ENCODE measurements around the gene S100A3.

S100A3 gene

DNA sequence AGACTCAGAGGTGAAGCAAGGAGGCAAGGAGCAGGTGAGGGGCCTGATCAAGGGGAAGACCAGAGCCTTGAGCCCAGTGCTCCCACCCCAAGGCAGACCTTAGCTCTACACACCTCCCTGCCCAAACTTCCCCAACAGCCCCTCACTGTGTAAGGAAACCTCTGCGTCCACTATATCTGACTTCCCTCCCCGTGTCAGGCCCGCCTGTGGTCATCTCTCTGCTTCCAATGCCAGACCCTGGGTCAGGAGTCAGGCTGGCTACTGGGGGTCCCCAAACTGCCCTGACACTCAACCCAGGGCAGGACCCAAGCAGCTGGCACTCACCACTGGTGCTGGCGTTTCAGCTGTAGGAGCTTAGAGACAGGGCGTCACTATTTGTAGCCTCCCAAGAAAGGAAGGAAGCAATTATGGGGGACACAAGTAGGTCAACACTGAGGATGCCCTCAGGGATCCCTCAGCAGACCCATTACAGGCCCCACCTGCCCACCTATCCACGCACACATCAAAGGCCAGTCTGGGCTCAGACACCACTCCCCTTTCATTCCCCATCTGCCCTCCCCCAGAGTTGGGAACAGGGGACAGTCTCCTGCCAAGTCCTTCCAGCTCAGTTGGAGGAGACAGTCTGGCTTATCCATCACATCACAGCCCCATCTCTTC lies 811 bp upstream of the S100A3 start:
- H3K9me3 ChIP-seq (ENCODE audit: control insufficient read depth, low read length), result no peaks in the 10 kb centered on the region
- 85 to 90% methylated on average over 5 to 6 of the region's 6 CpGs for WGBS, 2 experiments (ENCODE audit: insufficient coverage in 2 of 2)
- H3K4me1 ChIP-seq (ENCODE audit: control insufficient read depth, insufficient read depth, low read length, poor library complexity, severe bottlenecking), result peaks cover 74% of the 10 kb centered on the region
- H3K4me3 ChIP-seq (ENCODE audit: extremely low read depth, insufficient read depth, low read length, poor library complexity, severe bottlenecking), result no peak overlapping the region
- peak overlapping the region; percentile 75 for H3K27ac ChIP-seq (ENCODE audit: low read depth, low read length, severe bottlenecking)
- no peaks in the 10 kb centered on the region for H3K36me3 ChIP-seq (ENCODE audit: control insufficient read depth, insufficient read depth, low read length)

DNA sequence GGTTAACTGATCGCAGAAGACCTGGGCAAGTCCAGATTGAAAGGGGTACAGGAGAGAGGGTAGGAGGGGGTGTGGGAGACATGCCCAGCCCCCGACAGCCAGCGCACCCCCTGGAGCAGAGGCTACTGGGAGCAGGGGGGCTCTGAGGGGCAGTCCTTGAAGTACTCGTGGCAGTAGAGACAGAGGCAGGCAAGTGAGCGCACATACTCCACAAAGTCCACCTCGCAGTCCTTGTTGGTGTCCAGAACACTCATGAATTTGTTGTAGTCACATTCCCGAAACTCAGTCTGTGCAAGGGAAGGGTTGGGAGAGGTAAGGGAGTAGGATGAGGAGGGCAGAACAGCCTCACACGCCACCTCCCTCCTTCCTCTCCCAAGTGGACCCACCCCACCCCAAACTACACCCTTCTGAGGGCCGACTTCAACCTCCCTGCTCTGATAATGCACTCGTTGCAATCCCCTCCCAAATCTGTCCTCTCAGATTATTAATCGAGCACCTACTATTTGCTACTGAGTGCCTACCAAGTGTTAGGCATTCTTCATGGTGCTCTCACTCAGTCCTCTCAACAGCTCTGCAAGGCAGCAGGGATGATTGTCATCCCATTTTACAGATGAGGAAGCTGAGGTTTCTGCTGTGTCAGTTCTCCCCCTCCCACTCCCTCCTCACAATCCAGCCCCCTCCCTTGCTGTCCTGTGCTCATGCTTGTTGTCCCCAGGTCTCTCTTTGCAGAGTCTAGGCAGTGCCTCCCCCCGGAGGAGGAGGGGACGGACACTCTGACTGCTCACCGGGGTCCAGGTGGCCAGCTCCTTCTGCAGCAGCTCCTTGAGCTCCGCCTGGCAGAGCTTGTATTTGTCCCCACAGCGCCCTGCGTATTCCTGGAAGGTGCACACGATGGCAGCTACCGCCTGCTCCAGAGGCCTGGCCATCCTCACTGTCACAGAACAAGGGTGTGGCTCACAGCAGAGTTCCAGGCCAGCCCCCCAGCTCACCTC lies 1.2 kb downstream of the S100A3 start:
- Histone ChIP-seq H3K4me1 (ENCODE audit: control insufficient read depth, insufficient read depth, low read length, poor library complexity, severe bottlenecking) (peaks cover 75% of the 10 kb centered on the region), H3K4me3 (ENCODE audit: extremely low read depth, insufficient read depth, low read length, poor library complexity, severe bottlenecking) (no peak overlapping the region), H3K36me3 (ENCODE audit: control insufficient read depth, insufficient read depth, low read length) (peaks cover 6% of the 10 kb centered on the region), H3K9me3 (ENCODE audit: control insufficient read depth, low read length) (no peaks in the 10 kb centered on the region), H3K27ac (ENCODE audit: low read depth, low read length, severe bottlenecking) (peak overlapping the region; percentile 75)
- WGBS, 2 experiments (ENCODE audit: insufficient coverage in 2 of 2), result 87 to 93% methylated on average over 17 of the region's 19 CpGs

DNA sequence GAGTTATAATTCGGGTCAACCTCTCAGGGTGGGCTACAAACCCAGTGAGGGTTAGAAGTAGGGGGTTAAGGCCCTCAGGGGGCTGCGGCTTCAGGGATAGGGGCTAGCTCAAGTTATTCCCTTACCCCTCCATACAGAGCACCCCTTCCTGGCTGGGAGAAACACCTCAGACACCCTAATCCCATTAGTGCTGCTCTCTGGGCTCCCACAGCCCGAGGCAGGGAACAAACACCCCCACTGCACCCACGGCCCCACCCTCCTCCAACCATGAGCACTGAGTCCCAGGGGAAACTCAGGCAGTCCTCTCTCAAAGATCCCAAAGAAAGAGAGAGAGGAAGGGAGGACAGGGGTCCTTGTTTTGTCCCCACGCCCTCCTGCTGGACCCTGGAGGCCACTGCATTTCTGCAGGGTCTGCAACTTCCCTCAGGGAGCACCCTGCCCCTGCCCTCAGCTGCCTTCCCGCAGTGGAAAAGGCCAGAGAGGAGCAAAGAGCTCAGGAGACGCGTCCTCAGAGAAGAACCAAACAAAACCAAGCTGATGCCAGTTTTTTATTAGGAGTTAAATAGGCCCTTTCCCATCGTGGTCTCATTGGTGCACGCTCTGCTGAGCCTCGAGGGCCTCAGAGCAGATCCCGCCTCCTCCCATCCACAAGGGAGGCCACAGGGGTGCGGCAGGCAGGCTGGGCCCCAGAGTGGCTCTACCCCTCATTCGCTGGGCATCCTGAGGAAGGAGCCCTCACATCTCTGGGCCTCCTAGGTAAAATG lies 2.1 kb downstream of the S100A3 start:
- Histone ChIP-seq H3K9me3 (ENCODE audit: control insufficient read depth, low read length) (no peaks in the 10 kb centered on the region), H3K27ac (ENCODE audit: low read depth, low read length, severe bottlenecking) (no peak overlapping the region), H3K4me1 (ENCODE audit: control insufficient read depth, insufficient read depth, low read length, poor library complexity, severe bottlenecking) (peaks cover 81% of the 10 kb centered on the region), H3K36me3 (ENCODE audit: control insufficient read depth, insufficient read depth, low read length) (peaks cover 9% of the 10 kb centered on the region), H3K4me3 (ENCODE audit: extremely low read depth, insufficient read depth, low read length, poor library complexity, severe bottlenecking) (no peak overlapping the region)
- WGBS, 2 experiments (ENCODE audit: insufficient coverage in 2 of 2), result 70 to 82% methylated on average over 6 to 9 of the region's 14 CpGs

DNA sequence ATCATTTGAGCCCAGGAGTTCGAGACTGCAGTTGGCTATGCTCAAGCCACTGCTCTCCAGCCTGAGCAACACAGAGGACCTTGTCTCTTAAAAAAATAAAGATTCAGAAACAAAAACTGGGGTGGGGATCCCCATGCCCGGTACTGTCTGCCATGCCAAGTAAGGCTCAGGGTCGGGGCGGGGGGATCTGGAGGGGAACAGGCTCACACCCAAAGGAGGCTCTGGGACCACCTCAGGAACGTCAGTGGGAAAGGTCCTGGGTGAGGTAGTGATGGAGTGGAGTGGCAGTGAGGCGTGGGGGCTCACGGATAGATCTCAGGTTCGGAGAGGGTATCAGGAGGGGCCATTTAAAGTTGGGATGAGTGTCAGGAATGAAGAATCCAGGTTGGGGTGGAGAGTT lies 2.7 kb downstream of the S100A3 start:
- Histone ChIP-seq H3K36me3 (ENCODE audit: control insufficient read depth, insufficient read depth, low read length) (peaks cover 10% of the 10 kb centered on the region), H3K9me3 (ENCODE audit: control insufficient read depth, low read length) (no peaks in the 10 kb centered on the region), H3K4me1 (ENCODE audit: control insufficient read depth, insufficient read depth, low read length, poor library complexity, severe bottlenecking) (peaks cover 86% of the 10 kb centered on the region), H3K4me3 (ENCODE audit: extremely low read depth, insufficient read depth, low read length, poor library complexity, severe bottlenecking) (no peak overlapping the region), H3K27ac (ENCODE audit: low read depth, low read length, severe bottlenecking) (no peak overlapping the region)
- 89 to 98% methylated on average over 7 to 8 of the region's 8 CpGs for WGBS, 2 experiments (ENCODE audit: insufficient coverage in 2 of 2)

DNA sequence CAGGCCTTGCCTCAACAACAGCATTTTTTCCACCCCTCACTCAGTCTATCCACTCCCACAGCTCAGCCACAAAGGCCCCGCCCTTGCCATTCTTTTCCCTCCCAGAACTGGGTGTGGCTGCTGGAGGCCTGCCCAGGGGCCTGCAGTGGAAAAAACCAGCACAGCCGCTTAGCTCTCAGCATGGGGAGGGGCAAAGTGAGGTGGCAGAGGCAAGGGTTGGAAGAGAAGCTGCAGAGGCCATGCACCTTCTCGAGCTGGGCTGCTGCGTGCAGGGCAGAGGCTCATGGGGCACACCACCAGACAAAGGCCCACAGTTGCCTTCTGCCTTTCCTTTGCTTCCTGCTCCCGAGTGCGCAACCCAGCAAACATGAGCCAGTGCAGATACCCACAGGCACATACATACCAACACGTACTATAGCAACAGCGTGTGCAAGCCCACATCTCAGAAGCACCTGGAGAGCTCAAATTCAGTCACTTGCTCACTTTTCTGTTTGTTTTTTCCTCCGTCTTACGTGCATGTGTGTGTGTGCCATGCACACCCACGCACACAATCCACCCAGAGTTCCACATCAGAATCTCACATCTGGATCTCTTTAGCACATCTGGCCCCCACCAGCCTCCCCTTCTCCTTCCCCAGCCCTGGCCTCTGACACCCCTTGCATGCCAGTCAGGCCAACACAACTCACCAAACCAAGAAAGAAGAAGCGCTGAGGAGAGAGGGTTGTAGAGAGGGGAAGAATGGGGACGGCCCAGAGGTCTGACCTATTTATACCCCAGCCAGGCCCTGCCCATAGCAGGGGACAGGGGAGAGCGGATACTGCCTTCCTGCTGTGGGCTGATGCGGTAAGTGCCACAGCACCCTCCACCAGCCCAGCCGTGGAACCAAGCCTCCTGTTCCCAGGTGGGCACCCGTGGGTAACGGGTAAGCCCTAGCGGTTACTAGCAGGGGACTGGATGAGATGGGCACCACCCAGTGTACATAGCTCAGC lies 3.7 kb downstream of the S100A3 start, which contains the start of gene S100A4:
Gene S100A4, minus strand, starts transcription at position 740 of the 989 bp plus-strand sequence. CDS start 1,012 bp downstream, outside the sequence.
- Histone ChIP-seq H3K27ac (ENCODE audit: low read depth, low read length, severe bottlenecking) (peak within 1 kb of the TSS; percentile 79), H3K36me3 (ENCODE audit: control insufficient read depth, insufficient read depth, low read length) (peaks cover 10% of the 10 kb centered on the region), H3K4me3 (ENCODE audit: extremely low read depth, insufficient read depth, low read length, poor library complexity, severe bottlenecking) (peak within 1 kb of the TSS; percentile 20), H3K4me1 (ENCODE audit: control insufficient read depth, insufficient read depth, low read length, poor library complexity, severe bottlenecking) (peaks cover 86% of the 10 kb centered on the region), H3K9me3 (ENCODE audit: control insufficient read depth, low read length) (no peaks in the 10 kb centered on the region)
- 71 to 73% methylated on average over 13 to 14 of the region's 19 CpGs for WGBS, 2 experiments (ENCODE audit: insufficient coverage in 2 of 2)

DNA sequence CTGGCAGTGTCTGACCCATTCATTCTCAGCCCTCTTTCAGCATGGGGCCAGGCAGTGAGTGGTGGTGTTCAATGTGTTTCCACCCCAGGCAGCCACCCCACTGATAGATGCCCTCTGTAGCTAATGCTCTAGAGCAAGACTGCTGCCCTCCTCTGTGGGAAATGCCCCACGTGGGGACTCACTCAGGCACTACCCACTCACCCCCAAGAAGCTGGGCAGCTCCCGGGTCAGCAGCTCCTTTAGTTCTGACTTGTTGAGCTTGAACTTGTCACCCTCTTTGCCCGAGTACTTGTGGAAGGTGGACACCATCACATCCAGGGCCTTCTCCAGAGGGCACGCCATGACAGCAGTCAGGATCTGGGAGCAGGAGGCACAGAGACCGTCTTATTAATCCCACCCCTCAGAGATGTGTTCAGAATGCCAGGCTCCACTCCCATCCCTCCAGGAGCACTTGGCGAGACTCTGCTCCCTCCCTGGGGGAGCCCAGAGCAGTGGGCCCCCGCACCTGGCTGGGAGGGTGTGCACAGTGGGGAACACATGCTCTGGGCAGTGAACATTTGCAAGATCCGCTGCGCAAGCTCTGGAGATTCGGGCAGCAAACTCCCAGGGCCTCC lies 4.5 kb downstream of the S100A3 start:
- peak overlapping the region; percentile 20 for H3K4me3 ChIP-seq (ENCODE audit: extremely low read depth, insufficient read depth, low read length, poor library complexity, severe bottlenecking)
- peak overlapping the region; percentile 79 for H3K27ac ChIP-seq (ENCODE audit: low read depth, low read length, severe bottlenecking)
- 62 to 78% methylated on average over 5 to 8 of the region's 10 CpGs for WGBS, 2 experiments (ENCODE audit: insufficient coverage in 2 of 2)
- no peaks in the 10 kb centered on the region for H3K9me3 ChIP-seq (ENCODE audit: control insufficient read depth, low read length)
- peaks cover 10% of the 10 kb centered on the region for H3K36me3 ChIP-seq (ENCODE audit: control insufficient read depth, insufficient read depth, low read length)
- peaks cover 84% of the 10 kb centered on the region for H3K4me1 ChIP-seq (ENCODE audit: control insufficient read depth, insufficient read depth, low read length, poor library complexity, severe bottlenecking)

DNA sequence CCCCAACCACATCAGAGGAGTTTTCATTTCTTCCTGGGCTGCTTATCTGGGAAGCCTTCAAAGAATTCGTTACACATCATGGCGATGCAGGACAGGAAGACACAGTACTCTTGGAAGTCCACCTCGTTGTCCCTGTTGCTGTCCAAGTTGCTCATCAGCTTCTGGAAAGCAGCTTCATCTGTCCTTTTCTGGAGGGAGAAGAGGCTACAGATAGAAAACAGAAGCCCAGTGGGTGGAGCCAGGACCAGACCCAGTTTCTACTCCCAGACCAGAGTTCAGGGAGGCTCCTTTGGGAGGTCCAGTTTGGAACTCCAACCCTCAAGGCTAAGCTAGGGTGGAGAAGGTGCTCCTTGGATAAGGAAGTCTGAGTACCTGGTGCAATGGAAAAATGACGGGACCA lies 5.3 kb downstream of the S100A3 start:
- Histone ChIP-seq H3K4me3 (ENCODE audit: extremely low read depth, insufficient read depth, low read length, poor library complexity, severe bottlenecking) (no peak overlapping the region), H3K27ac (ENCODE audit: low read depth, low read length, severe bottlenecking) (no peak overlapping the region), H3K9me3 (ENCODE audit: control insufficient read depth, low read length) (no peaks in the 10 kb centered on the region), H3K4me1 (ENCODE audit: control insufficient read depth, insufficient read depth, low read length, poor library complexity, severe bottlenecking) (peaks cover 76% of the 10 kb centered on the region), H3K36me3 (ENCODE audit: control insufficient read depth, insufficient read depth, low read length) (peaks cover 10% of the 10 kb centered on the region)
- 94 to 96% methylated on average over 3 of the region's 4 CpGs for WGBS, 2 experiments (ENCODE audit: insufficient coverage in 2 of 2)

DNA sequence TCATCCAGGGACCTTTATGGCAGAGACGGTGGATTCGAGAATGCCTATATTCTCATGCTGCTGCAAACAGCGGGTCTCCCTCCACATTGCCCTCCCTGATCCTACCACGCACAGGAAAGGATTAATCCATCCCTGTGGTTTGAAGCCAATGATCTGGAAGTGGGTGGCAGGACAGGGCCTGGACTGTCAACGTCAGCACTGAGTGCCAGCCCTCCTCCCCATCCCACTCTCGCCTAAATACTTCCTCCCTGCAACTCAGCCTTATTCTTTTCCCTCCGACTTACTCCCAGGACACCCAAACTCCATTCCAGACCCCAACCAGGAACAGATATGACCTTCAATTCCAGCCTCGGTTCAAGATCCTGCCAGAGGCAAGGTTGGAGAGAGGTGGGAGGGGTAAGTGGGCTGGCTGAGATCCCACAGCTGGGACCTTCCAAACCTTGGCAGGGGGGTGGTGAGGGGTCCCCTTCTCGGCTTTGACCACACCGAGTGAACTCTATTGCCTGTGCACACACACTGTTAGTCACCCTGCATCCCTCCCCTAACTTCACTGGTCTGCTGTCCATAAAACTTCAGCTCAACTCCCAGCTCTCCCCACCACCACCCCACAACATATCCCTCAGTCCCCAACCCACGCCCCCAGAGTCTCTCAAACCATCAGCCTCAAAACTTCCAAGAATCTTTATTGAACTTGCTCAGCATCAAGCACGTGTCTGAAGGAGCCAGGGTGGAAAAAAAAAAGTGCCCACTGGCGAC lies 5.9 kb downstream of the S100A3 start:
- Histone ChIP-seq H3K4me1 (ENCODE audit: control insufficient read depth, insufficient read depth, low read length, poor library complexity, severe bottlenecking) (peaks cover 73% of the 10 kb centered on the region), H3K36me3 (ENCODE audit: control insufficient read depth, insufficient read depth, low read length) (peaks cover 10% of the 10 kb centered on the region), H3K4me3 (ENCODE audit: extremely low read depth, insufficient read depth, low read length, poor library complexity, severe bottlenecking) (no peak overlapping the region), H3K27ac (ENCODE audit: low read depth, low read length, severe bottlenecking) (no peak overlapping the region), H3K9me3 (ENCODE audit: control insufficient read depth, low read length) (no peaks in the 10 kb centered on the region)
- WGBS, 2 experiments (ENCODE audit: insufficient coverage in 2 of 2), result 95 to 96% methylated on average over 7 to 11 of the region's 13 CpGs
